ENCODE results near the gene TBX6. TPM values are rescaled to one million over a fixed set of nuclear protein-coding genes. Genes with fewer than 3 reads are reported as not detected.
"Not testable (repeated sequence)": the region's sequence is repeated elsewhere in the genome, so short reads cannot be mapped to it uniquely, and the experiment has no call there.

The TBX6 gene, protein sequence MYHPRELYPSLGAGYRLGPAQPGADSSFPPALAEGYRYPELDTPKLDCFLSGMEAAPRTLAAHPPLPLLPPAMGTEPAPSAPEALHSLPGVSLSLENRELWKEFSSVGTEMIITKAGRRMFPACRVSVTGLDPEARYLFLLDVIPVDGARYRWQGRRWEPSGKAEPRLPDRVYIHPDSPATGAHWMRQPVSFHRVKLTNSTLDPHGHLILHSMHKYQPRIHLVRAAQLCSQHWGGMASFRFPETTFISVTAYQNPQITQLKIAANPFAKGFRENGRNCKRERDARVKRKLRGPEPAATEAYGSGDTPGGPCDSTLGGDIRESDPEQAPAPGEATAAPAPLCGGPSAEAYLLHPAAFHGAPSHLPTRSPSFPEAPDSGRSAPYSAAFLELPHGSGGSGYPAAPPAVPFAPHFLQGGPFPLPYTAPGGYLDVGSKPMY
- 3.7 TPM for total RNA-seq

GRCh38 chr16:30091474-30092372 is at the start of gene TBX6:
TBX6 (minus strand) TSS chr16:30091924; CDS start chr16:30091193, 731 bp downstream.
- DNase-seq (ENCODE audit: low spot score), result peak; percentile 93

DNA sequence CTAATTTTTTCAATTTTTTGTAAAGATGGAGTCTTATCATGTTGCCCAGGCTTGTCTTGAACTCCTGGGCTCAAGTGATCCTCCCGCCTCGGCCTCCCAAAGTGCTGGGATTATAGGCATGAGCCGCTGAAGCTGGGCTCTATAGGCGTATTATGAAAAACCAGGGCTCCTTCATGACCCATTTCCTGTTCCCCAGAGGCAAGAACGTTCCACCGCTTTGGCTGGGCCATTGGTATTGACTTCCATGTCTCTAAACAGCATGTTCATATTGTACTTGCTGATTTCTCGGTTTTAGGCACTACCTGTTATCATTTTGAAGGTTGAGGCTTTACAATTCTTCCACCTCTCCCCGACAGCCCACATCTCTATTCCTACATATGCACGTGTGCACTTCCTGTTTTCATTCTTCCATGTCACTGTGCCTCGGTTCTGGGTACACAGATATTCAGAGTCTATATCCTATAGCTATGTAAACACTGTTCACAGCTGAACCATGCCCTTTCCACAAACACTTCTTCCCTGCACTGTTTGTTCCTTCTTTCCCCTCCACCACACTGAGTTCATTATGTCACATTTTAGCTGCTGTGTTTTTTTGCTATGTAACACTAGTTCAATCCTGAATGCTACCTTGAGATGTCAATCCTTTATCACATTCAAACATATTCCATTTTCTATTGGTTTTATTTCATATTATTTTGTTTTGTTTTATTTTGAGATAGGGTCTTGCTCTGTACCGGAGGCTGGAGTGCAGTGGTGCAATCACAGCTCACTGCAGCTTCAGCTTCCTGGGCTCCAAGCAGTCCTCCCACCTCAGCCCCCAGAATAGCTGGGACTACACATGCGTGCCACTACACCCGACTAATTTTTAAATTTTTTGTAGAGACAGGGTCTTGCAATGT is 48.1 kb upstream of the TBX6 start:
- DNase-seq (ENCODE audit: low spot score), result no peak

GRCh38 chr16:30137897-30138296 is 46.2 kb upstream of the TBX6 start:
- DNase-seq (ENCODE audit: low spot score), result no peak

GRCh38 chr16:30136971-30137605 is 45.4 kb upstream of the TBX6 start:
- DNase-seq (ENCODE audit: low spot score), result no peak

DNA sequence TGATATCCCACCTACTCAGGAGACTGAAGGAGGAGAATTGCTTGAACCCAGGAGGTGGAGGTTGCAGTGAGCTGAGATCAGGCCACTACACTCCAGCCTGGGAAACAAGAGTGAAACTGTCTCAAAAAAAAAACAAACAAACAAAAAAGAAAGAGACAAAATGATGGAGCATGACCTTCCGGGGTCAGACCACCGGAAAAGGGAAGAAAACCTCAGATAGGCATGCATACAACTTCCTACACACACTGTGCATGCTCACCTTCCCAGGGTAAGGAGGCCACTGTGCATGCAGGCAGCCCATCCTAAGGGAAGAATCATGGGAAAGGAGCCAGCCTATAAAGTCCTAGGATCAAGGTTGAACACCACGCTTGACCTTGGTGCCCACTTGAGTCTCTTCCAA is 40.9 kb upstream of the TBX6 start:
- DNase-seq (ENCODE audit: low spot score), result no peak

GRCh38 chr16:30131869-30132475 is 40.2 kb upstream of the TBX6 start:
- DNase-seq (ENCODE audit: low spot score), result no peak

- DNase-seq (ENCODE audit: low spot score), result no peak
Observed at GRCh38 chr16:30127993-30128392, 36.3 kb upstream of the TBX6 start.

- DNase-seq (ENCODE audit: low spot score), result not testable (repeated sequence)
Observed at GRCh38 chr16:30125690-30126089, 34.0 kb upstream of the TBX6 start.

- DNase-seq (ENCODE audit: low spot score), result no peak
Observed at GRCh38 chr16:30124985-30125379, 33.3 kb upstream of the TBX6 start.

DNA sequence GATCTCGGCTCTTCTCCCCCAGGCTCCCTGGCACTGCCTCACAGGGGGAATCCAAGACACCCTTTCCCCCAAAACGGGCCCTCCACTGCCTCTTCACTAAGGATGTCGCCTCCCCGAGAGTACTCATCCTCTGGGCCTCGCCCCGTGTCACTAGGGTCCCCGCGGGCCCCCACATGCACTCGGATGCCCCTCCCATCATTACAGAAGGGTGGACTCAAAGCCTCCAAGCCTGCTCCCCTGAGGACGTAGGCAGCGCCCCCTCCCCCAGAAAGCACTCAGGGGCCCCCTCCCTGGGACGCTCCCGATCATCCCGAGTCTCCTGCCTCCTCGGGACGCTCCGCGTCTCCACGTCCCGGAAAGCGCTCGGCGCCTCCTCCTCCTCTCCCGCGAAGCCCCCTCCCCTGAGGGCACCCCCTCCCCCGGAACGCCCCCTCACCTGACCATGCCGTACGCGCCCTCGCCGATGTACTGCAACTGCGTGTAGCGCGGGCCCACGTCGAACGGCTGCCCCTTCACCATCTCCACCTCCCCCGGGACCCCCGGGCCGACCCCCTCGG is 31.0 kb upstream of the TBX6 start:
- no peak for DNase-seq (ENCODE audit: low spot score)

DNA sequence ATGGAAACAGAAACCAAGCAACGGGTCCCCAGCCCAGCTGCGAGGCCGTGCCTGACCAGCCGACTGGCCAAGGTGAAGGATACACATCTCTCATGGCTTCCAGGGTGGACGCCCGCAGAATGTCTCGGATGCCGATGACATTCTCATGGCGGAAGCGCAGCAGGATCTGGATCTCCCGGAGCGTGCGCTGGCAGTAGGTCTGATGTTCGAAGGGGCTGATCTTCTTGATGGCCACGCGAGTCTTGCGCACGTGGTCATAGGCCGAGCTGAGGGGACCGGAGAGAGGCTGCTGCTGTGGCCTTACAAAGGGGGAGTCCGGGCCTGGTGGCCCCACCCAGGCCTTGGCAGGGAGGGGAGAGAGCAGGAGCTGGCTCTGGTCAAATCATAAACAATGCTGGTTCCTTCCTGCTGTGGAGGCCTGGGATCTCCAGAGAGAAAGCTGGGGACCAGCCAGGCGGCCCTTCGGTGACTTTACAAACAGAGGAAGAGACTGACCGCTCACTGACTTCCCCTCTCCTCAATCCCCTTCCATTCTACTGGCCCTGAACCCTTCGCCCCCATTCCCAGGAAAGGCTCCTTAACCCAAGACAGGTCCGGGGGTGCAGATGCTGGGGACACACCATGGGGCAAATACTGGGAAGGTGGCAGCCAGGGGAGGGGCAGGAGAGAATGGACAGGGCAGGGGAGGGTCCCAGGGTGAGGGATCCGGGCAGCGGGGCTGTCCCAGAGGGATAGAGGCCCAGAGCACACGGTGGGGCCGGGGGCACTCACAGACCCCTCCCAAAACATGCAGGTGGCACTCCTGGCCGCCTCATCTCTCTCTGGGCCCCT is 30.2 kb upstream of the TBX6 start:
- peak; percentile 45 for DNase-seq (ENCODE audit: low spot score)

DNA sequence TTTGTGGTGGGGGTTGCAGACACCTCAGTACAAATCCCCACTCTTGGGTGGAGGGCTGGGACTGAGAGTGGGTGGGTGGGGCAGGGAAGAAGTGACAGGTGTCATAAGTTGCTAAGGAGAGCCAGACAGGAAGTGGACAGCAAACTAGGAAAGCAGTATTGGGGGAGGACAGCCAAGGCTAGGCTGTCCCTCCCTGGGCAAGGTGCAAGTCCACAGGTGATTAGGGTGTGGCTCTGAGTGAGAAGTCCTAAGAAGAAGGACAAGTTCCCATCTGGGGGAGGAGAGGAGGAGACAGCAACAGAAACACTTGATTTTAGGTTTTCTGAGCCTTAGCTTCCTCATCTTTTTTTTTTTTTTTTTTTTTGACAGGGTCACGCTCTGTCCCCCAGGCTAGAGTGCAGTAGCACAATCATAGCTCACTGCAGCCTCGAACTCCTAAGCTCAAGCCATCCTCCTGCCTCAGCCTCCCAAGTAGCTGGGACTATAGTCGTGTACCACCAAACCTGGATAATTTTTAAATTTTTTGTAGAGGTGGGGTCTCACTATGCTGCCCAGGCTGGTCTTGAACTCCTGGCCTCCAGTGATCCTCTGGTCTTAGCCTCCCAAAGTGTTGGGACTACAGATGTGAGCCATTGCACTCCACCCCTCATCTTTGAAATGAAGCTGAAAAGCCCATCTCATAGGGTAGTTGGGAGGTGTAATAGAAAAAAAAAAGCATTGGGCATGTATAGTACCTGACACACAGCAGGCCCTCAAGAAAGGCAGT is 28.8 kb upstream of the TBX6 start:
- peak; percentile 79 for DNase-seq (ENCODE audit: low spot score)

- no peak for DNase-seq (ENCODE audit: low spot score)
Observed at GRCh38 chr16:30119428-30119827, 27.7 kb upstream of the TBX6 start.

- no peak for DNase-seq (ENCODE audit: low spot score)
Observed at GRCh38 chr16:30117768-30118167, 26.0 kb upstream of the TBX6 start.

DNA sequence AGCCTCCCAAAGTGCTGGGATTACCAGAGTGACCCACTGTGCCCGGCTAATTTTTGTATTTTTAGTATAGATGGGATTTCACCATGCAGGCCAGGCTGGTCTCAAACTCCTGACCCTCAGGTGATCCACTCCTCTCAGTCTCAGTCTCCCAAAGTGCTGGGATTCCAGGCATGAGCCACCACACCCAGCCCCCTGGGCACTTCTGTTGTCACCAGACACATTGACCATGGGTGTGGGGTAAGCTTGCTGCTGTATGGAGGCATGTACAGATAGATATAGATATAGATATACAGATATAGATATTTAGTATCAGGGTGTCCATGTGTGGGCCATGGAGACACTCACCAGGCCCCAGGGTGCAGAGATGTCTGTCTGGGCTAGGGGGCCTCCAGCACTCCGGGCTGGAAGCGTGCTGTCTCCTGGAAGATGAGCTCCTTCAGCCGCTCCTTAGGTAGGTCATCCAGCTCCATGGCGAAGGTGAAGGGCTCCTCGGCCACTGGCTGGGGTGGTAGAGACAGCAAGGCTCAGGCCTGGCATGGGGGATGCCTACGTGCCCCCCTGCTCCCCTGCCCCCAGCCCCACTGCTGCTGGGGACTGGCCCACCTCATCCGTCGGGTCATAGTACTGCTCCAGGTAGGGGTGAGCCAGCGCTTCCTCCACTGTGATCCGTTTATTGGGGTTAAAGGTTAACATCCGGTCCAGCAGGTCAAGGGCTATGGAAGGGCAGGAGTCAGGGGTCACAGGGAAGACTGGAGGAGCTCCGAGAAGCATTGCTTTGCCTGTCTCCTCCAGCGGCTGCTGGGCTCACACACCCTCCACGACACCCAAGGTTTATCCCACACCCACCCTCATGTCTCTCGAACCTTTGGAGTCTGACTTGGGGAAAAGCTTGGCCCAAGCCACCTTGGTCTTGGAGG is 24.8 kb upstream of the TBX6 start:
- DNase-seq (ENCODE audit: low spot score), result no peak

- peak; percentile 66 for DNase-seq (ENCODE audit: low spot score)
Observed at GRCh38 chr16:30115238-30115637, 23.5 kb upstream of the TBX6 start.

DNA sequence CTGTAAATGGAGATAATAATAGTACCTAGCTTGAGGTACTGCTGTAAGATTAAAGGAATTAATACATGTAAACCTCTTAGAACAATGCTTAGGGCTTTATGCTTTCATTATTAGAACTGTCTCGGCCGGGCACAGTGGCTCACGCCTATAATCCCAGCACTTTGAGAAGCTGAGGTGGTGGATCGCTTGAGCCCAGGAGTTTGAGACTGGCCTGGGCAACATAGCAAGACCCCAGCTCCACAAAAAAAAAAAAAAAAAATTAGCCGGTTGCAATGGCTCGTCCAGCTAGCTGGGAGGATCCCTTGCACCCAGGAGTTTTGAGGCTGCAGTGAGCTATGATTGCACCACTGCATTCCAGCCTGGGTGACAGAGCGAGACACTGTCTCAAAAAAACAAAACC is 23.1 kb upstream of the TBX6 start:
- DNase-seq (ENCODE audit: low spot score), result not testable (repeated sequence)

DNA sequence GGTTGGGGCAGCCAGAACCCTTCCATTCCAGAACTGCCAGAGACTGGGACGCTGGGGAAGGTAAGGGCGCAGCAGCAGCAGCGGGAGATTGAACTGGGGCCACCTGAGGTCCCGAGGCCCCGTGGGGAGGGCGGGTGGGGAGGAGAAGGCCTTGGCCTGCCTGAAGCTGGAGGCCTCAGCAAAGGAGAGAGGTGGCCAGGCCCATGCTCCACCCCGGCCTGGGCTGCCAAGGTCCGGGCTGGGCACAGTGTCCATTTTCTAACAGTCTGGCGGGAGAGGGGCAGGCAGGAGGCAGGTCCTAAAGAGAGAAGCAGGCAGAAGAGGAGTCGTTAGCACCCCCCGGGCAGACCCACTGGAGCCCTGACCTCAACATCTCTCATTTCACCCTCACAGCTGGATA is 22.7 kb upstream of the TBX6 start:
- no peak for DNase-seq (ENCODE audit: low spot score)
